Activated T-helper 1 cell treated with Interleukin-2 at 50 U/mL for 16 hours (primary cell): Measurements from ENCODE around the gene KIAA1671.
"Not testable (repeated sequence)": the region's sequence is repeated elsewhere in the genome, so short reads cannot be mapped to it uniquely, and the experiment has no call there.

Source experiments
- DNase-seq: peaks from one replicate; pipeline ENCODE4 v3.0.0-alpha.2; 2020; ENCODE audit warnings: low read depth

The KIAA1671 gene

DNA sequence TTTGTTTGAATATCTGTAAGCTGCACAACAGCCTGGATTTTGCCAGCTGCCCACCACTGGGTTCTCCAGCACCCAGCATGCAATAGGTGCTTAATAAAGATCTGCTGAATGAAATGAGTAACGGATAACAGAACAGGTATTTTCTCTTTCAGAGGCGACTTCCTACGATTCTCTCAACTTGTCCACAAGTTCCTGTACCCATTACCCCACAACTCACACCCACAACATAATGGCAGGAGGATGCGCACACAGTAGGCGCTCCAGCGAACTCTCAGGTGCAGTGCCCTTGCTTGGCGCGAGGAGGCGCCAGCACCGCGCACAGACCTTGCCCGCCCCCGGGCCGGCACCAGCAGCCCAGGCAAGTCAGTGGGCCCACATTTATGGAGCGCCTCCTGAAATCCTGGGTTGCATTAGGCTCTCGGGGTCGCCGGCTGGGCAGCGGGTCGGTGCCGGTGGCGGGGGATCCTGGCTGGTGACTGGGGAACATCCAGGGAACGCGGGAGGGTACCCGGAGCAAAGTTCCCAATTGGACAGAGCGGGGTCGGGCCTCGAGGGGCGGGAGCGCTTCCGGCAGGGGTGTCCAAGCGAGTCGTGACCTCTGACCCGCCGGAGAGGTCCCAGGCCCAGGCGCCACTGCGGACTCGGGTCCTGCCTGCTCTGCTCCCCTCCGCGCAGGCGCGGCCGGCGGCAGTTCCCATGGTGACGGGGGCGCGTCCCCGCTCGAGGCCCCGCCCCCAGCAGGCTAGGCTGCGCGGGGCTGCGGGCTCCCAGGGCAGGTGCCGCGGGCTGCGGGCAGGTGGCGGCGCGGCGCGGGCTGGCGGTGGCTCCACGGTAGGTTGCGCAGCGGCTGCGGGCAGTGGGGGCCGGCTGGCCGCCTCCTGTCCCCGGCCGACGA is at the start of gene KIAA1671:
Gene KIAA1671, plus strand, starts transcription at position 775 of the 895 bp plus-strand sequence. CDS start 75,284 bp downstream, outside the sequence.
- DNase-seq = peak; percentile 80

DNA sequence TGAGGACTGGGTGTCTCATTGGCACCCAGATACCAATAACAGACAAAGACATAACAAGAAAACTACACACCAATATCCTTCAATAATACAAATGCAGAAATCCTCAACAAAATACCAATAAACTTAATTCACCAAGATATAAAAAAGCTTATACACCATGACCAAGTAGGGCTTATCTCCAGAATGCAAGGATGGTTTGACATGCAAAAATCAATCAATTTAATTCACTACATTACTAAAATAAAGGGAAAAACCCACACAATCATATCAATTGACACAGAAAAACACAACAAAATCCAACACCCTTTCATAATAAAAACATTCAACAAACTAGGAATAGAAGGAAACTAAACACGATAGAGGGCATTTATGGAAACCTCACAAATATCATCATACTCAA is 46.6 kb upstream of the KIAA1671 start:
- no peak for DNase-seq

GRCh38 chr22:24907101-24907500 is 45.4 kb upstream of the KIAA1671 start:
- DNase-seq = not testable (repeated sequence)

DNA sequence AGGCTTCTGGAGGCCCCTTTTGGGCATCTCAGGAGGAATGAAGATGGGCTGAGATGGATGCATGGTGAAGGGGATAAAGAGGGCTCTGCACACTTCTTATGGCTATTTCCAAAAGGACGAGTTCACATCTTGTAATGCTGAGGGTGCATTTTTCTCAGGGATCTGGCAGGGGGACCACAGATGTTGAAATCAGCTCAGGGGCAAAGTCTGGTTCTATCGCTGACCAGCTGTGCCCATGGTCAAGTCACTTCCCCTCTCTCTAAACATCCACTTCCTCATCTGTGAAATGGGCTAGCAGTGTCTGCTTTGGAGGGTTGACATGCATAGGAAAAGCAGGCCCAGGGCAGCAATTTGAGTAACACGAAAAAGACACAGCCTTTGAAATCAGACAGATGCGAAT is 32.5 kb upstream of the KIAA1671 start:
- DNase-seq = no peak

GRCh38 chr22:24925586-24926427 is 26.7 kb upstream of the KIAA1671 start:
- no peak for DNase-seq

DNA sequence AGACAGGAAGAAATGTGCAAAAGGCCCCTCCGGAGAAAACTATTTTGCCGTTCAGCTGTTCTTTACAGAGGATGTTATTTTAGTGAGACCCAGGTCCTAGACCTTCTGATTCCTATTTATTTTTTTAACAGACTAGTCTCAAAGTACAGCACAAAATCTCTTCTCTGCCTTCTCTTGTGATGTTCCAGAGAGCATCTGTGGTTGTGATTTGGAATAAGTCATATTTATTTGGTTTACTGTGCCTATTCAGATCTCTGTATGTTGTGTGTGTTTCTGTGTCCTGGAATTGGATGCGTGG is 26.1 kb upstream of the KIAA1671 start:
- no peak for DNase-seq

DNA sequence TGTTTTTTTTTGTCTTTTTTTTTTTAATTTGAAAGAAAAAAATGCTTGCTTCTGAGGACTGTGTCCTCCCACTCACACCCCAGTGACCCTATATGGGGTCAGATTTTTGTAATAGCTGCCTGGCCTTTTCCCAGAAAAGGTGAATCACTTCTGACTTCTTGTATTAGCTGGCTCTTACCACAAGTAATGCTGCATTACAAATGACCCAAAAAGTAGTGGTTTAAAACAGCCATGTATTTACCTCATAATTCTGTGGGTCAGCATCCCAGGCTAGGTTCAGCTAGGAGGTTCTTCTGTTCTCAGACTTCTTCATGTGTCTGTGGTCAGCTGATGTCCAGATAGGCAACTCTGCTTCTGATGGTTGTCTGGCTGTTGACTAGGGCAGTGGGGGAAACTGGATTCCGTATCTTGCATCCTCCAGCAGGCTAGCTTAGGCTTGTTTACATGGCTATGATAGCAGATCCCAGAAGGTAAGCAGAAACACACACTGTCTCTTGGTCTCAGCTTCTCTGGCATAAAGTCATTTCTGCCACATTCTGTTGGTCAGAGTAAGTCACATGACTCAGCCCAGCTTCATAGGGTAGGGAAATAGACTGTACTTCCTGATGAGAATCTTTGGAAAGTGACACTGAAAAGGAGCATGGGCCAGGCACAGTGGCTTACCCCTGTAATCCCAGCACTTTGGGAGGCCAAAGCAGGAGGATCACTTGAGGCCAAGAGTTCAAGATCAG is 25.5 kb upstream of the KIAA1671 start:
- no peak for DNase-seq

- DNase-seq = no peak
These were observed 24.2 kb upstream of the KIAA1671 start for GRCh38 chr22:24928322-24928721.

DNA sequence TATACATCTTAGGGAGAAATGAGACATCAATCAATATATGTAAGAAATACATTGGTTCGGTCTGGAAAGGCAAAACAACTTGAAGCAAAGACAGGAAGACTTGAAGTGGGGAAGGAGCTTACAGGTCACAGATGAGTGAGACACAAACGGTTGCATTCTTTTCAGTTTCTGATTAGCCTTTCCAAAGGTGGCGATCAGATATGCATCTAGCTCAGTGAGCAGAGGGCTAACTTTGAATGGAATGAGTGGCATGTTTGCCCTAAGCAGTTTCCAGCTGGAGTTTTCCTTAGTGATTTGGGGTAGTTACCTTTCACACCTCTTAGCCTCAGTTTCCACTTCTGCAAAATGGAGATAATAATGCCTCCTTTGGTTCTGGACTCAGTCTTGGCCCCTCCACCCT is 21.8 kb upstream of the KIAA1671 start:
- no peak for DNase-seq

DNA sequence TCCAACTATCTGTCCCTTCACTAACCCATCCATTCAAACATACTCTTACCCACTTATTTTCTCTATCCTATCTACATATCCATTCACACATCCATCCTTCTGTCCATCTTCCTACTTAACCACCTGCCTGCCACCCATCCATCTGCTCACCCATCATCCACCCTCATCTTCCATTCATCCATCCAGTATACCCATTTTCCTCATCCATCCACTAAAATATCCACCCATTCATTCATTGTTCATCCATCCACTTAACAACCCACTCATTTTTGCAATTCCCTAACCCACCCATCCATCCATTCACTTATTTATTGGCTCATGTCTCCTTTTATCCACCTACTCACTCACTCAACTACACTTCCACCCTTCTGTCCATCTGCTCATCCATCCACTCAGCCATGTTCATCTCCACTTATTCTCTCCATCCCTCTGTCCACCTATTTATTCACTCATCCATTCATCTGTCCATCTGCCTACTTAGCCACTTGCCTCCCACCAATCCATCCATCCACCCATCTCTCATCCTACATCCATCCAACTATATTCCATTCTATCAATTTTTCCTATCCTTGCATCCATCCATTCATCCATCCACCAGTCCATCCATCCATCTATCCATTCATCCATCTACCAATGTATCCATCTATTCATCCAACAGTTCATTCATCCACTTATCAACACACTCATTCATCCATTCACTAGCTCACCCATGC is 16.6 kb upstream of the KIAA1671 start:
- DNase-seq = no peak

GRCh38 chr22:24937114-24937513 is 15.4 kb upstream of the KIAA1671 start:
- no peak for DNase-seq

GRCh38 chr22:24938741-24939341 is 13.7 kb upstream of the KIAA1671 start:
- no peak for DNase-seq

GRCh38 chr22:24942301-24942700 is 10.2 kb upstream of the KIAA1671 start:
- no peak for DNase-seq

GRCh38 chr22:24944217-24944937 is 8.1 kb upstream of the KIAA1671 start:
- DNase-seq = no peak

GRCh38 chr22:24945430-24945829 is 7.1 kb upstream of the KIAA1671 start:
- no peak for DNase-seq

DNA sequence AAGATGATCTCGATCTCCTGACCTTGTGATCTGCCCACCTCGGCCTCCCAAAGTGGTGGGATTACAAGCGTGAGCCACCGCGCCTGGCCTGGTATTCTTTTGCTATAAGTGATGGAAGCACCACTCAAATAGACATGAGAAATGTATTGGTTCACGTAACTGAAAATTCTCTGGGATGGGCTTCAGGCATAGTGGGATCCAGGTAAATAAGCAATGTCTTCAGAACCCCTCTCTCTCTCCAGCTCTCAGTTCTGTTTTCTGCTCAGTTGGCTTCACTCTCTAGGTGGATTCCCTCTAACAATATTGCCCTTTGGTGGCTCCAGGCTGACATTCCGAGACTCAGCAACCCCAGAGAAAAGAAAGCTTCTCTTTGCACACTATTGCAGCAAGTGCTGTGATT is 5.1 kb upstream of the KIAA1671 start:
- DNase-seq = no peak

- DNase-seq = no peak
These were observed 4.6 kb upstream of the KIAA1671 start for GRCh38 chr22:24947881-24948280.

DNA sequence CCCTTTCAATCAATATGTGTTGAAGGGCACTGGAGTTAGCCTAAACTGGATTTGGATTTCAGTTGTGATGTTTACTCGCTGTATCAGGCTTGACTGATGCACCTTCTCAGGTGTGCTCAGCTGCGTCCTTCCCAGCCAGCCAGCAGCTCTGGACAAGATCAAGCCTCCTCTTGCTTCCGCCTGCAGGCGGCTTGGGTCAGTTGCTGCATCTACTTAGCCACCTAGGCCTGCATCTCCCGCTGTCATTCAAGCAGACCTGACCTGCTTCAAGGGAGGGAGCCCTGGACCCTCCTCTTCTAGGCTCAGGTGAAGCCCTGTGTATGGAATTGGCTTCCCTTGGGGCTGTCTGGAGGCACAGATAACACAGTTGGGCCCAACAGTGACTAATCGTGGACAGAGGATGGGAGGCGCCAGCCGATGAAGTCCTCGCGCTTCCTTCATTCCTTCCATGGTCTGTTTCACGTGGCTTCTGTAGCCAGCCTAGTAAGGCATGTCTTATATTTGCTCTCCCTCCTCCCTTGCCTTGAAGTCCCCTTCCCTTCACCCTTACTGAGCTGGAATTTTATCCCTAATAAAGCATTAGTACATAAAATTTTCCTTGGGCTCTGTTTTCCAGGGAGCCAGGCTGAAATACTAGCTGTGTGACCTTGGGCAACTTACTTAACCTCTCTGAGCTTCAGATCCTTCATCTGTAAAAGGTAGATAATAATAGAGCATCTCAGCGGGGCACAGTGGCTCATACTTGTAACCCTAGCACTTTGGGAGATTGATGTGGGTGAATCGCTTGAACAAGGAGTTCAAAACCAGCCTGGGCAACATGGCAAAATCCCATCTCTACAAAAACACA is 3.9 kb upstream of the KIAA1671 start:
- DNase-seq = no peak

DNA sequence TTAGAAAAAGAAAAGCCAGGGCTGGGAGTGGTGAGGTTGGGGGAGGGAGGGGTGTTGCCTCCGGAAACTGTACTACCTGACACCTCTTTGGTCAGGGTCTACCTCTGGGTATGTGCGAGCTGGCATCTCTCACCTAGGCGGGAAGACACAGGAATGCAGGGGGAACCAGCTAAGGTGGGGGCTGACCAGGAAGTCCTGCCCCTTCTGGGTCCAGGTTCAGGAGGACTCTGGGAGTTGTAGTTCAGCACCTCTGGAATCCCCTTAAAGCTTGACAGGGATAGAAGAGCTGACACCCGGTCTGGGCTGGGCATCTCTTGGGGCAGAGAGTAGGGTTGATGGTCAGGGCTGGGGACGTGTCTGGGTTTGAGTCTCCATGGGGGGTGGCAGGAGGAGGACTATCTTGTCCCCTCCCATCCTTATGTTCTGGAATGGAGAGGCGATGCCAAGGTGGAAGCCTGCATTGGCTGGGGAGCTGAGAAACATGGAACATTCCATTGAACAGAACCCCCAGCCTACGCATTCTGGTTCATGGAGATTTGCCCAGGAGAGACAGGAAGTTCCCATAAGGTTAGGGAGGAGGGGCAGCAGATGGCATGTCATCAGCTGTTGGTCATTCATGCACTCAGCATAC is 2.1 kb upstream of the KIAA1671 start:
- no peak for DNase-seq
